GM19328 (cell line): Measurements from ENCODE around the gene MCM6.

Experiments
- ATAC-seq: cut with Tn5 transposase; IDR thresholded peaks from one replicate; pipeline ENCODE4 v1.9.1; 2021; ENCODE audit warnings: mild to moderate bottlenecking, moderate library complexity; ENCODE audit not compliant: unreplicated experiment

Gene MCM6

GRCh38 chr2:135870571-135870970, 5.7 kb downstream of the MCM6 start:
- ATAC-seq: no peak

GRCh38 chr2:135863233-135863632, 13.0 kb downstream of the MCM6 start:
- no peak for ATAC-seq

- ATAC-seq: no peak
Measured at GRCh38 chr2:135862718-135863117, 13.5 kb downstream of the MCM6 start.

- no peak for ATAC-seq
Measured at GRCh38 chr2:135853401-135853800, 22.8 kb downstream of the MCM6 start.

GRCh38 chr2:135851858-135852257, 24.4 kb downstream of the MCM6 start:
- no peak for ATAC-seq

GRCh38 chr2:135850892-135851668, 25.2 kb downstream of the MCM6 start:
- ATAC-seq: no peak

GRCh38 chr2:135849087-135849486, 27.2 kb downstream of the MCM6 start:
- ATAC-seq: no peak

- ATAC-seq: no peak
Measured at GRCh38 chr2:135845997-135846396, 30.2 kb downstream of the MCM6 start.

GRCh38 chr2:135845257-135845656, 31.0 kb downstream of the MCM6 start:
- no peak for ATAC-seq

GRCh38 chr2:135844301-135844895, 31.8 kb downstream of the MCM6 start:
- no peak for ATAC-seq

- no peak for ATAC-seq
Measured at GRCh38 chr2:135843671-135844070, 32.6 kb downstream of the MCM6 start.

GRCh38 chr2:135840601-135841000, 35.6 kb downstream of the MCM6 start:
- no peak for ATAC-seq

- no peak for ATAC-seq
Measured at GRCh38 chr2:135839713-135840112, 36.5 kb downstream of the MCM6 start.

- ATAC-seq: no peak
Measured at GRCh38 chr2:135838502-135838901, 37.7 kb downstream of the MCM6 start.

GRCh38 chr2:135836596-135837270, 39.5 kb downstream of the MCM6 start, which contains the start of gene LCT:
Gene LCT (minus strand): TSS chr2:135837184. CDS start chr2:135837169, 15 bp downstream.
- no peak for ATAC-seq

- no peak for ATAC-seq
Measured at GRCh38 chr2:135832891-135833290, 43.4 kb downstream of the MCM6 start.

- ATAC-seq: no peak
Measured at GRCh38 chr2:135831180-135831812, 44.9 kb downstream of the MCM6 start.

GRCh38 chr2:135829378-135830135, 46.7 kb downstream of the MCM6 start:
- no peak for ATAC-seq

GRCh38 chr2:135826544-135826943, 49.7 kb downstream of the MCM6 start:
- ATAC-seq: no peak

- ATAC-seq: no peak
Measured at GRCh38 chr2:135825550-135826176, 50.6 kb downstream of the MCM6 start.
